Neural progenitor cell (in vitro differentiated cells): ENCODE results near the gene CNOT2.

Experiments
- EZH2 ChIP-seq: fragments of 200-600 bp; sonication (generic); IDR thresholded peaks from 2 replicates; pipeline ENCODE4 v1.6.1; 2017; ENCODE audit warnings: antibody characterized with exemption, mild to moderate bottlenecking, moderate library complexity
- TF ChIP-seq, protein P1 (sequence below): fragments of 200-600 bp; sonication (generic); IDR thresholded peaks from 2 replicates; pipeline ENCODE4 v1.5.1; 2017; ENCODE audit warnings: antibody characterized with exemption, mild to moderate bottlenecking

DNA sequence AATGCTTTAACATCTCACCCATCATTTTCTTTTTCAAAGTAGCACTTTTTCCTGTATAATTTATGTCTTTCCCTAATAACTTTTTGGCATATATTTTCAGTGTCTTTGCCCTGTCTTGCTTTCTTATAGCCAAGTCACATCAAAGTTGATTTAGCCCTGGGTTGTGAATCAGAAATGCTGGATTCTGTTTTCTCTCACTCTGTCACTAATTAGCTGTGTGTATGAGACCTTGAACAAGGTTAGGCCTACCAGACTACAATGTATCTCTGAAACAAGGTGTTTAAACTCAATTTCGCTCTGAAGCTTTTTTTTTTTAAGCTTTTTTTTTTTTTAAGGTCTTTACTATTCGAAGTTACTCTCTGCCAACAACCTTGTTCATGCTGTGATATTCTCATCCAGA is 25.7 kb downstream of the CNOT2 start:
- TF ChIP-seq, protein P1, sequence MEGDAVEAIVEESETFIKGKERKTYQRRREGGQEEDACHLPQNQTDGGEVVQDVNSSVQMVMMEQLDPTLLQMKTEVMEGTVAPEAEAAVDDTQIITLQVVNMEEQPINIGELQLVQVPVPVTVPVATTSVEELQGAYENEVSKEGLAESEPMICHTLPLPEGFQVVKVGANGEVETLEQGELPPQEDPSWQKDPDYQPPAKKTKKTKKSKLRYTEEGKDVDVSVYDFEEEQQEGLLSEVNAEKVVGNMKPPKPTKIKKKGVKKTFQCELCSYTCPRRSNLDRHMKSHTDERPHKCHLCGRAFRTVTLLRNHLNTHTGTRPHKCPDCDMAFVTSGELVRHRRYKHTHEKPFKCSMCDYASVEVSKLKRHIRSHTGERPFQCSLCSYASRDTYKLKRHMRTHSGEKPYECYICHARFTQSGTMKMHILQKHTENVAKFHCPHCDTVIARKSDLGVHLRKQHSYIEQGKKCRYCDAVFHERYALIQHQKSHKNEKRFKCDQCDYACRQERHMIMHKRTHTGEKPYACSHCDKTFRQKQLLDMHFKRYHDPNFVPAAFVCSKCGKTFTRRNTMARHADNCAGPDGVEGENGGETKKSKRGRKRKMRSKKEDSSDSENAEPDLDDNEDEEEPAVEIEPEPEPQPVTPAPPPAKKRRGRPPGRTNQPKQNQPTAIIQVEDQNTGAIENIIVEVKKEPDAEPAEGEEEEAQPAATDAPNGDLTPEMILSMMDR = no peak
- TF ChIP-seq EZH2 = no peak
